ENCODE results near the gene REEP2. TPM values are rescaled to one million over a fixed set of nuclear protein-coding genes. Genes with fewer than 3 reads are reported as not detected.

Gene REEP2
- total RNA-seq, 3 donors from 2014 or later (not counting 1 experiment from before 2014, with no cell fraction given) = 0.28 to 0.79 (median 0.66) TPM

GRCh38 chr5:138466900-138467710 is 28.2 kb downstream of the REEP2 start:
- H3K4me3 ChIP-seq (ENCODE audit: low read length) = no peak overlapping the region
- no peaks in the 10 kb centered on the region for H3K36me3 ChIP-seq (ENCODE audit: control insufficient read depth, insufficient read depth, low read length)
- no peaks in the 10 kb centered on the region for H3K27me3 ChIP-seq (ENCODE audit: control insufficient read depth, insufficient read depth, low read length)
- Mint-ChIP-seq H3K27me3 (ENCODE audit: low read depth in 2 of 2) (no peaks in the 10 kb centered on the region), H3K4me3 (peak overlapping the region; percentile 93), H3K36me3 (no peaks in the 10 kb centered on the region), H3K4me1 (peaks cover 8 to 28% of the 10 kb centered on the region in 2 donors), H3K27ac (peak overlapping the region; percentile 66 to 95), H3K9me3 (no peaks in the 10 kb centered on the region)
- H3K9me3 ChIP-seq (ENCODE audit: control insufficient read depth, insufficient read depth, low read length) = no peaks in the 10 kb centered on the region
- intact Hi-C loops (cut with micrococcal nuclease) = no loop called here
- H3K27ac ChIP-seq (ENCODE audit: low read length) = no peak overlapping the region
- 97% methylated on average over 45 of the region's 45 CpGs for WGBS (ENCODE audit: insufficient coverage)
- H3K4me1 ChIP-seq (ENCODE audit: control insufficient read depth, insufficient read depth, low read length) = peaks cover 31% of the 10 kb centered on the region
- DNase-seq = no peak
- TF ChIP-seq CTCF (IDR thresholded peaks at IDR 0.05) = no peak
- ATAC-seq = no peak

- no peak for ATAC-seq
- Histone ChIP-seq H3K27ac (ENCODE audit: low read length) (no peak overlapping the region), H3K9me3 (ENCODE audit: control insufficient read depth, insufficient read depth, low read length) (no peaks in the 10 kb centered on the region), H3K4me1 (ENCODE audit: control insufficient read depth, insufficient read depth, low read length) (peaks cover 31% of the 10 kb centered on the region), H3K27me3 (ENCODE audit: control insufficient read depth, insufficient read depth, low read length) (no peaks in the 10 kb centered on the region), H3K36me3 (ENCODE audit: control insufficient read depth, insufficient read depth, low read length) (no peaks in the 10 kb centered on the region), H3K4me3 (ENCODE audit: low read length) (no peak overlapping the region)
- Mint-ChIP-seq H3K27me3 (ENCODE audit: low read depth in 2 of 2) (no peaks in the 10 kb centered on the region), H3K36me3 (no peaks in the 10 kb centered on the region), H3K4me1 (peaks cover 8 to 28% of the 10 kb centered on the region in 2 donors), H3K9me3 (no peaks in the 10 kb centered on the region), H3K27ac (peak overlapping the region; percentile 66 to 95), H3K4me3 (peak overlapping the region; percentile 93)
- TF ChIP-seq CTCF (IDR thresholded peaks at IDR 0.05) = no peak
- 96% methylated on average over 13 of the region's 14 CpGs for WGBS (ENCODE audit: insufficient coverage)
- no peak for DNase-seq
- intact Hi-C loops (cut with micrococcal nuclease) = no loop called here
Measured at GRCh38 chr5:138467711-138468132, 28.9 kb downstream of the REEP2 start.

GRCh38 chr5:138468133-138468965 is 29.5 kb downstream of the REEP2 start:
- H3K4me1 ChIP-seq (ENCODE audit: control insufficient read depth, insufficient read depth, low read length) = peaks cover 25% of the 10 kb centered on the region
- no peak for TF ChIP-seq CTCF (IDR thresholded peaks at IDR 0.05)
- 89% methylated on average over 6 of the region's 7 CpGs for WGBS (ENCODE audit: insufficient coverage)
- DNase-seq (no peak), ATAC-seq (no peak)
- H3K4me3 ChIP-seq (ENCODE audit: low read length) = no peak overlapping the region
- peaks cover 8 to 28% of the 10 kb centered on the region in 2 donors for H3K4me1 Mint-ChIP-seq
- no peaks in the 10 kb centered on the region for H3K36me3 Mint-ChIP-seq
- H3K9me3 Mint-ChIP-seq = no peaks in the 10 kb centered on the region
- no peaks in the 10 kb centered on the region for H3K27me3 Mint-ChIP-seq (ENCODE audit: low read depth in 2 of 2)
- no peaks in the 10 kb centered on the region for H3K36me3 ChIP-seq (ENCODE audit: control insufficient read depth, insufficient read depth, low read length)
- peak overlapping the region; percentile 93 for H3K4me3 Mint-ChIP-seq
- H3K27ac Mint-ChIP-seq = peak overlapping the region; percentile 53 to 95
- no peak overlapping the region for H3K27ac ChIP-seq (ENCODE audit: low read length)
- intact Hi-C loops (cut with micrococcal nuclease) = no loop called here
- no peaks in the 10 kb centered on the region for H3K27me3 ChIP-seq (ENCODE audit: control insufficient read depth, insufficient read depth, low read length)
- H3K9me3 ChIP-seq (ENCODE audit: control insufficient read depth, insufficient read depth, low read length) = no peaks in the 10 kb centered on the region

All from natural killer cell (primary cell).